HG02938 (cell line): Measurements from ENCODE around the gene ACLY.
A peak's percentile ranks its signal among the peaks of the same experiment; 100 is the strongest.
"Not testable (repeated sequence)": the region's sequence is repeated elsewhere in the genome, so short reads cannot be mapped to it uniquely, and the experiment has no call there.

Source experiments
- ATAC-seq: cut with Tn5 transposase; IDR thresholded peaks from one replicate; pipeline ENCODE4 v1.9.1; 2021; ENCODE audit warnings: mild to moderate bottlenecking, moderate library complexity; ENCODE audit not compliant: unreplicated experiment

Gene ACLY

DNA sequence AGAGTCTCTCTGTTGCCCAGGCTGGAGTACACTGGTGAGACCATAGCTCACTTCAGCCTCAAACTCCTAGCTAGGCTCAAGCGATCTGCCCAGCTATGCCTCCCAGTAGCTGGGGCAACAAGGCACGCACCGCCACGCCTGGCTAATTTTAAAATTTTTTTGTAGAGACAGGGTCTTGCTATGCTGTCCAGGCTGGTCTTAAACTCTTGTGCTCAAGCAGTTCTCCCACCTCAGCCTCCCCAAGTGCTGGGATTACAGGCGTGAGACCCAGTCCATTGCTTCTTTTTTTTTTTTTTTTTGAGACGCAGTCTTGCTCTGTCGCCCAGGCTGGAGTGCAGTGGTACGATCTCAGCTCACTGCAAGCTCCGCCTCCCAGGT is 44.5 kb downstream of the ACLY start:
- ATAC-seq = not testable (repeated sequence)

DNA sequence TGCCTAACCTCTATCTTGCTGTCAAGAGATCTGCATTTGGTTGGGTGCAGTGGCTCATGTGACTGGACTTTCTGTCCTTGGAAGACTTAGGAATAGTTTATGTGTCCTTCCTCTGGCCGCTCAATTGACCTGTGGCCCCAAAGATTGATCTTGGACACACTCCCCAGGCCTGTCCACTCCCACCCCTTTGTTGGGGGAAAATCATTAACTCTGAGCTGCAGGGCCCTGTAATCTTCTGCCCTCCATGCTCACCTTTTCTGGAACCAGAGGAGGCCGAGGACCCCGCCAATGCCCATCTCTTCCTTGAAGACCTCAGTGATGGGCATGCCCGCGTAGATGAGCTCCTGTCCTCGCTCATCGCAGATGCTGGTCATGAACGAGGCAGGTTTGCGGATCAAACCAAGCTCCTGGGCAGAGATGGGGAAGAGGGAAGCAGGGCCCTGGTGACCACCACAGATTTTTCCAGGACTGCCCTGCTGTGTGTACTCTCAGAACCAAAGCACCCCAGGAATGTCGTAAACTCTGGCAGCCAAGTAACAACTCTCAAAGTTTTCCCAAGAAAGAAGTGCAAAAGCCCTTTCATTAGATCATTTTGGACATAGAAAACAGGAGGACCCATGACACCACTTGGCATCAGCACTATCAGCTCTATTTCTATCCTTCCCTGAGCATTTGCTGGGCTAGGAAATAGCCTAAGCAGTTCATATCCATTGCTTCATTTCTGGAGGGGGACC is 45.0 kb downstream of the ACLY start:
- ATAC-seq = no peak

DNA sequence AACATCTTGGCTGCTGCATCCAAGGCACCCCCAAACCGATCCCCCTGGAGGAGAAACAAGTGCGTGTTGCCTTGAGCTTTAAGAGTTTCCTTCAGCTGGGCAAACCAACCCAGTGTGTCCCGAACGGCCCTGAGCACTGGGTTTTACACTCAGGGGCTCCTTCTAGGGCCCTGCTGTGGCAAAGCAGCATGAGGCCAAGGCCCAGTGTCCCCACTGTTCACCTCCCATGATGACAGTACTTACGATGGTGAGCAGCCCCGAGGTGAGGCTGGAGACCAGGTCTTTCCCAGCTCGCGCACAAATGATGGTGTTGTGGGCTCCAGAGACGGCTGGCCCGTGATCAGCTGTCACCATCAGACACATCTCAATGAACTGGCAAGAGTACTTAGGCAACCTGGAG is 47.0 kb downstream of the ACLY start:
- no peak for ATAC-seq

DNA sequence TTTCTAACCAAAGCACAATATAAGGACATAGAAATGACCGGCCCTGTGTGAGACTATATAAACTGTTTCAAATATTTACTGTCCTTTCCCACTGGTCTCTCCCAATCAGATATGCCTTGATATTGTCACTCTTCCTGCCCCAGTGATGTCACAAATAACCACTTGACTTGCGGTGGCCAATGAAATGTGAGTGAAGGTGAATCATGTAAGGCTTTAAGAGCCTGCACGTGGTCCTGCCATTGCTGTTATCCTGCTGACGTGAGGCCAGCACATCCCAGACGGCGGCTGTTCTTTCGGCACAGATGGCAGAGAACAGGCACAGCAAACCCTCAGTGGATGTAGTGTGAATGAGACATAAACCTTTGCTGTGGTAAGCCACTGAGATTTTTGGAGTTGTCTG is 48.1 kb downstream of the ACLY start:
- ATAC-seq = no peak

DNA sequence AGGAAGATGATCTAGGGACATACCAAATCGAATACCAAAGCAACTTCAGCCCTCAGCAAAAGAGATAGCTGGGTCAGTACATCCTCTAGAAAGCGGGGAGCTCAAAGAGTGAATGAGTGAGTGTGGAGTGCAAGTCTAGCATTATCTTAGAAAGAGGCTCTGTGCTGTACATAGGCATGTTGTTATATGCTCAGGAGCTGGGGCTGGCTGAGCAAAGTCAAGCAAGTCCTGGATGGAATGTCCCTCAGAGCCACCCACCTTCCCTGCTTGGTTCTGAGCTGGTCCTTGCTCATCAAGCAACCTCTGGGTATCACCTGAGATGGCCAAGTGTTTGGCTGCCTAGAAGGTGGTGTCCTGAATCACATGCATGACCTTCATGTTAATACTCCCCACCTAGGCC is 48.7 kb downstream of the ACLY start:
- ATAC-seq = no peak

DNA sequence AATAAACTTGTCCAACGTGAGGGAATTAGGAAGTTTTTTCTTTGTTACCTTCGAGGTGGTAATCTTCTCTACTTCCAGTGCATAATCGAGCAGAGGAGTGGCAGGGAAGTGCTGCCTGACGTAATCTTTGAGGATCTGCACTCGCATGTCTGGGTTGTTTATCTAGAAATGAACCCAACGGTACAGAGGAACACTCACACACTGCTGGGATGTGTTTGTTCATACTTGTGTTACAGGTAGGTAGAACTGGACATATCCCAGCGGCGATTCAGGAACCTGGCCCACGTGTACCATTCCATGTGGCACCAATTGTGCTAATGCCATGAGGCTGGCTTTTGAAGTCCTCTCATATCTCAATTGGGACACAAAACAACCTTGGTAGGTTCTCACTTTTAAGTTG is 49.3 kb downstream of the ACLY start:
- ATAC-seq = no peak

DNA sequence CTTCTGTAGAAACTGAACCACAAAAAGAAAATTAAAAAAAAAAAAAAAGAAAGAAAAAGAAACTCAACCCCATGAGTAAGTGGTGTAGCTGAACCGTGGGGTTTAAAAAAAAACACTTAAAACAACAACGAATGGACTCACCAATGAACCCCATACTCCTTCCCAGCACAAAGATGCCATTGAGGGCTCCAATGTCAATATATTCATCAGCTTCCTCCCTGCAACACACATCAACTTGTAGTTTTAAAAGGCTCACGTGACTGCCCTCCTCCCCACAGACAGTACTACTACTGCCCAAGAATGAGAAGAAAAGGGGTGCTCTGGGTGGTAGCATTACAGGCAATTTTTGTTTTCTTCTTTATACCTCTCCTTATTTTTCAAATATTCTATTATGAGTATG is 50.2 kb downstream of the ACLY start:
- ATAC-seq = no peak

DNA sequence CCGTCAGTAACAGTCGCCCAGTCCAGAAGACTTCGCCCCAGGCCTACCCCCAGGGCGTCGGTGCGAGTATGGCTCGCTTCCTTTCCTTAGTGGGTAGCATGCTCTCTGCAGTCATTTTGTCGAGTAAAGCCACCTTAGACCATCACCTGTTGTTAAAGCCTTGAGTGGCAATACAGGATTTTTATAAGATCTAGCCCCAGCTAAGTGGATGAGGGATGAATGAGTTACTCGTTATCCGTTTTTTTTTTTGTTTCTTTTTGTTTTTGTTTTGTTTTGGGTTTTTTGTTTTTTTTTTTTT is 53.2 kb downstream of the ACLY start:
- ATAC-seq = no peak

DNA sequence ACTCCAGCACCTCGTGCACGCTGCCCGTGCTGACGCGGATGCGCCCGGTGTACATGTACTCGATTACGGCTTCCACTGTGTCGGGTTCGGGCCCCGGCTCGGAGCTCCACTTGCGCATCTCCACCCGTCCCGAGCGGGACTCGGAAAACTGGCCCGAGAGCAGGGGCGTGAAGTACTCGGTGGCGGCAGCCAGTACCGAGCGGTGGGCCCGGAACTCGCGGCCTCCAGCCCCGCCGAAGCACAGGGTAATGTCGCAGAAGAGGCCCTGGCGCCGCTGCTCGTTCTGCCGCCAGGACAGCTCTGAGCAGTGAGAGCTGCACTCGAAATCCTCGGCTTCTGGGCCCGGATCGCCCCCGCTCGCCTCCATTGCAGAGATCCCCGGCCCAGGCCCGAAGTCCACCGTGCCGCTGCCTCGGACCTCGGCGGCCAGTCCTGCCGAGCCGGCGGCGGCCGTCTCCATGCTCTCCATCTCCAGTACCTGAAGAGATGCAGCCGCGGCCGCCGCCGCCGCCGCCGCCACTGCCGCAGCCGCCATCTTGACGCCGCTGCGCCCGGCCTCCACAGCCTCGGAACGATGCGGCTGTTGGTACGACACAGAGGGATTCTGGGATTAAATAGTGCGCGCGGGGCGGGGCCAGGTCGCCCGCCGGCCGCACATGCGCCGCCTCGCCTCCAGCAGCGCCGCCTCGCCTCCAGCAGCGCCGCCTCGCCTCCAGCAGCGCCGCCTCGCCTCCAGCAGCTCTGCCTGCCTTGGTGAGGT is 53.7 kb downstream of the ACLY start, which contains the start of gene KLHL11:
TSS of gene KLHL11 (minus strand) at position 588 of the 760 bp plus-strand sequence. CDS start at position 535, 53 bp downstream.
- ATAC-seq = peak; percentile 79

DNA sequence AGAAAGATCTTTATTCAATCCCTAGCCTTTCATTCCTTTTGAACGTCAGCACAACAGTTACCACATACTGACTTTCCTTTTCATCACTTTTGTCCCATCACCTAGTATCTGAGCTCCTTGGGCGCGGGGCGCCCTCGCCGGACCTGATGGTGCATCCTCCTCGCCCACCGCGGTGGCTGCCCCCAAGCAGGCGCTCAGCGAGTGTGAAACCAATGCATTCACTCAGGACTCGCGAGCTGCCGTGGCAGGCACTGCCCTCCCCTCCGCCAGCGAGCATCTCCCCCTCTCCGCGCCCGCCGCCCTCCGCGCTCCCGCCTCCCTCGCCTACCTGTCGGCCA is 54.3 kb downstream of the ACLY start:
- no peak for ATAC-seq

DNA sequence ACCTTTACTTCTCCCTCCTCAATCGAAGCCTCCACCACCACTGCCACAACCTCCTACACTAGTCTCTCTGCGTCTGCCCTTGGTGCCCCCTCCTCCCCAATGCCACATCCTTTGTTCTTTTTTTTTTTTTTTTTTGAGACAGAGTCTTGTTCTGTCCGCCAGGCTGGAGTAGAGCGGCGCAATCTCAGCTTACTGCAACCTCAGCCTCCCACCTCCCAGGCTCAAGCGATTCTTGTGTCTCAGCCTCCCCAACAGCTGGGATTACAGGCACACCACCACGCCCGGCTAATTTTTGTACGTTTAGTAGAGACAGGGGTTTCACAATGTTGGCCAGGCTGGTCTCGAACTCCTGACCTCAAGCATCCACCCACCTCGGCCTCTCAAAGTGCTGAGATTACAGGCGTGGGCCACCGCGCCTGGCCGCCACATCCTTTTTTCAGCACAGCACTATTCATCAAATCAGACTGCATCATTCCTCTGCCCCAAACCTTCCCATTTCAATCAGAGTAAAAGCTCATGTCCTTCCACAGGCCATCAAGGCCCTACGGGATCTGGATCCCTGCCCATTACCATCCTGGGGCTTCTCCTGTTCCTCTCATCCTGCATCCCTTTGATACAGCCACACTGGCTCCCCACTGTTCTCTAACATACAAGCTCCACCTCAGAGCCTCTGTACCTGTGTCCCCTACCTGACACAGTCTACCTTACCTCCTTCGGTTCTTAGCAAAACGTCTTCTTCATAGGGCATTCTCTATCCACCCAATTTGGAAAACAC is 55.5 kb downstream of the ACLY start:
- no peak for ATAC-seq

DNA sequence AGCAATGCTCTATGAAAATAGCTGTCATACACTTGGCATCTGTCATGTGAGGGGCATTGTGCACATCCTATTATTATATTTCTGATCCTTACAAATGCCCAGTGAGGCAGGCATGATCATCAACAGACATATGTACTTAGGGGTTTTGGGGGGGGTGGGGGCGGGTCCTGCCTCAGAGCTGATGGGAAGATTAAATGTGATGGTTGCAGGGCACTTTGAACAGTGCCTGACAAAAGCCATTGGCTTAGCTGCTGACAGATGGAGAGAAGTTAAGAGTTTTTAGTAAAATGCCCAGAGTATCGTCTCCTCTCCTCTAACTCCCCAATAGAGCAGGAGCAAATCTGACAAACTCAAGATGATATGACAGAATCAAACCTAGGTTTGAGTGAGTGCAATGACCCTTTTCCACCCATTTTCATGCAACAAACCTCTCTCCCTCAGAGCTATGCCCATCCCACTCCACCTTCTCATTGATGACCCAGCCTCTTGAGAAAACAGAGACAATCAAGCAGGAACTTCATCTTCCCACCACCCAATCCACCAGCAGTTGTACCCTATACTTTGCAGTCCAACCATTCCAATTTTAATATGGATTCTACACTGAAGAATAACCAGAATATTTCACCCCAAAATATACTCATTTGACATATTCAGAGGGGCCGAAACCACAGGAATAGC is 58.4 kb downstream of the ACLY start:
- ATAC-seq = no peak

DNA sequence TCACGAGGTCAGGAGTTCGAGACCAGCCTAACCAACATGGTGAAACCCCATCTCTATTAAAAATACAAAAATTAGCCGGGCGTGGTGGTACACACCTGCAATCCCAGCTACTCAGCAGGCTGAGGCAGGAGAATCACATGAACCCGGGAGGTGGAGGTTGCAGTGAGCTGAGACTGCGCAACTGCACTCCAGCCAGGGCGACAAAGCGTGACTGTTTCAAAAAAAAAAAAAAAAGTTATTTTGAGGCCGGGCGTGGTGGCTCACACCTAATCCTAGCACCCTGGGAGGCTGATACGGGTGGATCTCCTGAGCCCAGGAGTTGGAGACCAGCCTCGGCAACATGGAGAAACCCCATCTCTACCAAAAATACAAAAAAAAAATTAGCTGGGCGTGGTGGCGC is 67.4 kb downstream of the ACLY start:
- not testable (repeated sequence) for ATAC-seq

DNA sequence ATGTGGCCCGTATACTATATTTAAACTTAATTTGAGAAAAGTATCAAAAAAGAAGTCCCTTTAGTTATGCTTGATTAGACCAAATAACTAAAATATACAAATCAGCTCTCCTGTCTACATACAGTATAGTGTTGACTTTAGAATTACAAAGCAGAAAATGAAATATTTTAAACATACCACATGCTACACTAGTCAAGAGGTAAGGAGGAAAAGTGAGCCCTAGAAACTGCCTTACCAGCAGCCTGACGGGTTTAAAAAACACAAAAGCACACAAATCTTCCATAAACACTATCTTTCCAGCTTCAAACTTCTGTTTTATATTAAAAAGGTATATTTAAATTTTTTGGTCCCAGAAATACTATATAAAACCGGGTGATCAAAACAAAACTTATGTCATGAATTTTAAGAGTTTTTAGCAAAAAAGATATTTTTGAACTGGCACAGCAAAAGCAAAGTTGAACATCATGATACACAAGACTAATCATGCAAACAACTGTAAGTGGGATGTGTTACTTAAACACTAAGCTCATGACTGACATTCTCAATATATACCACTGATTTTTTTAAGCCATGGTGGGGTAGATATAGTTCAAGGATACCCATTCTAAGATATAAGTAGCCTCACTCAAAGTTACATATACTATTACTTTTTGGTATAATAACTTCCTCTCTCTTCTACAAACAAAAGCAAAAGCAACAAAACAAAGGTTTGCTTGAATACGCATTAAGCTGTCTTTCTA is 69.3 kb downstream of the ACLY start:
- ATAC-seq = no peak

DNA sequence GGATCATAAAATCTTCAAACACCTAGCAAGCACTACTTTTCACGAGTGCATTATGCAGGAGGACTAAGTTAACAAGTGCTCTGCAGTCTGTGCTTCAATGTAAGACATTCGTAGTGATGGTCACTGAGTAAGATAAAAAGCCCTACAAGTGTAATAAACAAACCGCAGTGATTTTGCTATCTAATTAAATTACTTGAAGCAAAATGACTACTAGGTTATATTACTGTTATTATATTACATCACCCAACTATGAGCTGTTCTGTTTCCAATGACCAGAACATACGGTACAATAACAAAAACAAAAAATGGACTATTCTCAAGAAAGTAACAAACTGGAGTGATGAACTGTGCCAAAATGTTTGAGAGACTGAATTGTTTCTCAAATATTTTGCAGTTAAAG is 70.0 kb downstream of the ACLY start:
- ATAC-seq = no peak

DNA sequence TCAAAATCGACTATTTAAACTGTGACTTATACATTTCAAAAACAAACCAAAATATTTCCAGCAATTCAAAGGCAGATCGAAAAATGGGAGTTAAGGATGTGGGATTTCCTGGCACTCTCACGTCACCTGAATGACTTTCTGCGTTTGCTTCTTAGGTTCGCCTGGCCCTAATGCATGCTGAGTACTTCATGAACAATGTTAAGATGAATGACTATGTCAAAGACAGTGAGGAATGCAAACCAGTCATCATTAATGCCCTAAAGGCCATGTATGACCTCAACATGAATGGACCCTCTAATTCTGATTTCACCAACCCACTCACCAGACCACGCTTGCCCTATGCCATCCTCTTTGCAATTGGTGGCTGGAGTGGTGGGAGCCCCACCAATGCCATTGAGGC is 73.8 kb downstream of the ACLY start:
- ATAC-seq = no peak

DNA sequence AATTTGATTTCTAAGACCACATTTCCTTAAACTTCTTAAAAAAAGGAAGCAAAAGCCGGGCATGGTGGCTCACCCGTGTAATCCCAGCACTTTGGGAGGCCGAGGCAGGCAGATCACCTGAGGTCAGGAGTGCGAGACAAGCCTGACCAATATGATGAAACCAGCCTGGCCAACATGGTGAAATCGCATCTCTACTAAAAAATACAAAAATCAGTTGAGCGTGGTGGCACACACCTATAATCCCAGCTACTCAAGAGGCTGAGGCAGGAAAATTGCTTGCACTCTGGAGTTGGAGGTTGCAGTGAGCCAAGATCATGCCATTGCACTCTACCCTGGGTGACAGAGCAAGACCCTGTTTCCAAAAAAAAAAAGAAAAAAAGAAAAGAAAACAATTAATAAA is 78.0 kb downstream of the ACLY start:
- not testable (repeated sequence) for ATAC-seq

DNA sequence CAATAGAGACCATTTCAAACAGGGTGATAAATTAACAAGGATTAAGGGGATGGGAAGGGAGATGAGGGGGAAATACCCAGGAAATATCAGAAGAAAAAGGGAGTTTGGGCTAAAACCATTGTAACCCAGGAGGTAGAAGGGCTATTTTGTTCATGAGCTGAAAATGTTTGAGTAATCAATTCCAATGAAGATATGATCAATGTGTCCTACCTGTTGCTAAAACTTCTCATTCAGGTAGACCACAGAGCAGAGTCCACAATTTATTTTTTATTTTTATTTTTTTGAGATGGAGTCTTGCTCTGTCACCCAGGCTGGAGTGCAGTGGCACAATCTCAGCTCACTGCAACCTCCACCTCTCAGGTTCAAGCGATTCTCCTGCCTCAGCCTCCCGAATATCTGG is 79.3 kb downstream of the ACLY start:
- ATAC-seq = not testable (repeated sequence)

DNA sequence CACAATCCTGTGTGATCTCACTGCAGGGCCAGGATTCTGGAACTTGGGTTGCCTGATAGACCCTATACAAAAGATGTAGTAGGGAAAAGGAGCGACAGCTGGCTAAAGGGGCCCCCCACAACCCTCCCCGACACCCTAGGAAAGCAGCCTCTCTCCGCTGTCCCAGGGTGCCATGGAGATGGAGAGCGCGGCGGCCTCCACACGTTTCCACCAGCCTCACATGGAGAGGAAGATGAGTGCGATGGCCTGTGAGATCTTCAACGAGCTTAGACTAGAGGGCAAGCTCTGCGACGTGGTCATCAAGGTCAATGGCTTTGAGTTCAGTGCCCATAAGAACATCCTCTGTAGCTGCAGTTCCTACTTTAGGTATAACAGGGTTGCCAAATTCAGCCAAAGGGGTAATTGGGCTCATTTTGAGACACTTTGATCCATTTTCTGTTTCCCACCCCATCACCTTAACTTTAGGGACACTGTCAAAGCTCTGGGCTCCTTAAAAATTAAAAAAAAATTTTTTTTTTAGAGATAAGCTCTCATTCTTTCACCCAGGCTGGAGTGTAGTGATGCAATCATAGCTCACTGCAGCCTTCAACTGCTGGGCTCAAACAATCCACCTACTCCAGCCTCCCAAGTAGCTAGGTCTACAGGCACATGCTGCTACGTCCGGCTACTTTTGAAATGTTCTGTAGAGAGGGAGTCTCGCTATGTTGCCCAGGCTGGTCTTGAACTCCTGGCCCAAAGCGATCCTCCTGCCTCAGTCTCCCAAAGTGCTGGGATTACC is 80.8 kb downstream of the ACLY start, which contains the start of gene KLHL10:
TSS of gene KLHL10 (plus strand) at position 65 of the 778 bp plus-strand sequence. CDS start at position 173, 108 bp downstream.
- no peak for ATAC-seq
